Activated T-cell treated with anti-CD3 and anti-CD28 coated beads, Interleukin-2, amount 50 U/mL, for 72 hours (primary cell): Measurements from ENCODE around the gene SLC35G4. TPM values are rescaled to one million over a fixed set of nuclear protein-coding genes. Genes with fewer than 3 reads are reported as not detected.

ENCODE experiments used
- ATAC-seq, 2 donors: fragments of 150-1000 bp; cut with Tn5 transposase; replicated peaks in 1 of 2; 2 replicates each; pipeline ENCODE4 v1.10.0; 2021; ENCODE audit warnings: moderate library complexity in 2 of 2, mild to moderate bottlenecking in 1 of 2
- DNase-seq, 2 donors: peaks; one replicate each; pipeline ENCODE4 v3.0.0; 2021 to 2022; ENCODE audit warnings: mixed read lengths in 1 of 2
- H3K27ac Mint-ChIP-seq: one replicate; pipeline ENCODE4 v1.8.0; 2022; ENCODE audit warnings: mild to moderate bottlenecking, moderate library complexity, mixed read lengths
- H3K27me3 Mint-ChIP-seq: one replicate; pipeline ENCODE4 v1.8.0; 2022; ENCODE audit warnings: low read depth, mixed read lengths
- H3K36me3 Mint-ChIP-seq, 2 donors: one replicate each; pipeline ENCODE4 v1.8.0; 2022; ENCODE audit warnings: mixed read lengths in 2 of 2, mild to moderate bottlenecking in 1 of 2; ENCODE audit not compliant: insufficient read depth in 2 of 2
- H3K4me1 Mint-ChIP-seq: one replicate; pipeline ENCODE4 v1.8.0; 2022; ENCODE audit warnings: low read depth, mixed read lengths
- H3K4me3 Mint-ChIP-seq, 2 donors: one replicate each; pipeline ENCODE4 v1.8.0; 2022; ENCODE audit warnings: mild to moderate bottlenecking in 2 of 2, mixed read lengths in 2 of 2, moderate library complexity in 2 of 2
- H3K9me3 Mint-ChIP-seq, 2 donors: one replicate each; pipeline ENCODE4 v1.8.0; 2022; ENCODE audit warnings: mixed read lengths in 2 of 2
- total RNA-seq, 2 donors: library from RNA; stranded (reverse); gene quantifications; one replicate each; pipeline ENCODE4 v1.2.3, GENCODE V29; 2022

SLC35G4 gene
- total RNA-seq, 2 donors from 2014 or later: not detected

- Mint-ChIP-seq H3K27me3 (peaks cover 27% of the 10 kb centered on the region), H3K27ac (no peak overlapping the region), H3K36me3 (no peaks in the 10 kb centered on the region), H3K9me3 (peaks cover 0 to 3% of the 10 kb centered on the region in 2 donors), H3K4me3 (no peak overlapping the region), H3K4me1 (peaks cover 6% of the 10 kb centered on the region)
- ATAC-seq (no peak), DNase-seq (no peak)
Measured at GRCh38 chr18:11651899-11652298, 42.5 kb downstream of the SLC35G4 start.

- no peak for DNase-seq
- peaks cover 6% of the 10 kb centered on the region for H3K4me1 Mint-ChIP-seq
- no peak overlapping the region for H3K27ac Mint-ChIP-seq
- ATAC-seq: no peak
- H3K36me3 Mint-ChIP-seq: no peaks in the 10 kb centered on the region
- H3K27me3 Mint-ChIP-seq: peaks cover 42% of the 10 kb centered on the region
- H3K9me3 Mint-ChIP-seq: peaks cover 0 to 3% of the 10 kb centered on the region in 2 donors
- no peak overlapping the region for H3K4me3 Mint-ChIP-seq
Measured at GRCh38 chr18:11653521-11653920, 44.1 kb downstream of the SLC35G4 start.

- peak; percentile 55 to 57 for ATAC-seq
- DNase-seq: peak; percentile 57 to 68
- Mint-ChIP-seq H3K4me3 (peak overlapping the region in 1 of 2 donors; percentile 19), H3K9me3 (no peaks in the 10 kb centered on the region), H3K36me3 (no peaks in the 10 kb centered on the region), H3K4me1 (peaks cover 6% of the 10 kb centered on the region), H3K27me3 (peaks cover 43% of the 10 kb centered on the region), H3K27ac (no peak overlapping the region)
Measured at GRCh38 chr18:11654736-11655605, 45.6 kb downstream of the SLC35G4 start.

GRCh38 chr18:11655606-11655932, 46.2 kb downstream of the SLC35G4 start:
- no peaks in the 10 kb centered on the region for H3K9me3 Mint-ChIP-seq
- H3K27me3 Mint-ChIP-seq: peaks cover 43% of the 10 kb centered on the region
- no peak for ATAC-seq

GRCh38 chr18:11657152-11657551, 47.8 kb downstream of the SLC35G4 start:
- H3K27ac Mint-ChIP-seq: no peak overlapping the region
- no peak for ATAC-seq
- H3K9me3 Mint-ChIP-seq: no peaks in the 10 kb centered on the region
- H3K27me3 Mint-ChIP-seq: peaks cover 37% of the 10 kb centered on the region
- no peak overlapping the region for H3K4me3 Mint-ChIP-seq
- no peak for DNase-seq
- no peaks in the 10 kb centered on the region for H3K36me3 Mint-ChIP-seq
- H3K4me1 Mint-ChIP-seq: peaks cover 6% of the 10 kb centered on the region

More at GRCh38 chr18:11655606-11655932, 46.2 kb downstream of the SLC35G4 start:
- Mint-ChIP-seq H3K36me3 (no peaks in the 10 kb centered on the region), H3K4me3 (peak overlapping the region in 1 of 2 donors; percentile 19), H3K4me1 (peaks cover 6% of the 10 kb centered on the region), H3K27ac (no peak overlapping the region)
- no peak for DNase-seq

GRCh38 chr18:11657554-11657953, 48.2 kb downstream of the SLC35G4 start:
- H3K27me3 Mint-ChIP-seq: peaks cover 36% of the 10 kb centered on the region
- H3K4me1 Mint-ChIP-seq: peaks cover 6% of the 10 kb centered on the region
- DNase-seq: no peak
- no peaks in the 10 kb centered on the region for H3K36me3 Mint-ChIP-seq
- H3K27ac Mint-ChIP-seq: no peak overlapping the region
- no peaks in the 10 kb centered on the region for H3K9me3 Mint-ChIP-seq
- ATAC-seq: no peak
- H3K4me3 Mint-ChIP-seq: no peak overlapping the region

- DNase-seq (no peak), ATAC-seq (no peak)
- peaks cover 6% of the 10 kb centered on the region for H3K4me1 Mint-ChIP-seq
- H3K27me3 Mint-ChIP-seq: peaks cover 36% of the 10 kb centered on the region
- no peak overlapping the region for H3K4me3 Mint-ChIP-seq
- no peak overlapping the region for H3K27ac Mint-ChIP-seq
- no peaks in the 10 kb centered on the region for H3K36me3 Mint-ChIP-seq
- no peaks in the 10 kb centered on the region for H3K9me3 Mint-ChIP-seq
Measured at GRCh38 chr18:11658019-11658418, 48.6 kb downstream of the SLC35G4 start.

GRCh38 chr18:11658989-11659388, 49.6 kb downstream of the SLC35G4 start:
- no peak overlapping the region for H3K27ac Mint-ChIP-seq
- no peaks in the 10 kb centered on the region for H3K36me3 Mint-ChIP-seq
- DNase-seq (no peak), ATAC-seq (no peak)
- H3K4me3 Mint-ChIP-seq: no peak overlapping the region
- peaks cover 32% of the 10 kb centered on the region for H3K27me3 Mint-ChIP-seq
- H3K4me1 Mint-ChIP-seq: peaks cover 6% of the 10 kb centered on the region
- H3K9me3 Mint-ChIP-seq: no peaks in the 10 kb centered on the region

Other genes with a start within 250 kb of the SLC35G4 start
- gene GNAL, start 79.7 kb downstream of the SLC35G4 start, total RNA-seq: 1 to 10 TPM in 1 of 2 donors, under 1 TPM in 1; 0.55 to 1.6 TPM
- 10 to 100 TPM; 29.8 to 31.3 TPM for gene CHMP1B, start 241.8 kb downstream of the SLC35G4 start, total RNA-seq